Esophagus muscularis mucosa (tissue), 3 donors: ENCODE measurements around the gene MTFP1.

ENCODE experiments used
- POLR2A ChIP-seq: fragments of 450-650 bp; IDR thresholded peaks from one replicate; pipeline ENCODE4 v1.6.1; 2017; ENCODE audit warnings: antibody characterized with exemption, moderate library complexity, mild to moderate bottlenecking, low read depth
- POLR2AphosphoS5 ChIP-seq, 2 donors: sonication (generic); formaldehyde crosslinking; IDR thresholded peaks; one replicate each; pipeline ENCODE4 v1.6.1; 2017; ENCODE audit warnings: antibody characterized with exemption in 2 of 2
- TF ChIP-seq, protein P1 (sequence below), 3 experiments: fragments of 200-600 bp in 2 of 3; fragments of 450-650 bp in 1 of 3; sonication (generic) in 2 of 3; IDR thresholded peaks; one replicate each; pipeline ENCODE4 v1.5.1; 2017 to 2019; ENCODE audit warnings: antibody characterized with exemption in 3 of 3, mild to moderate bottlenecking in 2 of 3, moderate library complexity in 1 of 3

DNA sequence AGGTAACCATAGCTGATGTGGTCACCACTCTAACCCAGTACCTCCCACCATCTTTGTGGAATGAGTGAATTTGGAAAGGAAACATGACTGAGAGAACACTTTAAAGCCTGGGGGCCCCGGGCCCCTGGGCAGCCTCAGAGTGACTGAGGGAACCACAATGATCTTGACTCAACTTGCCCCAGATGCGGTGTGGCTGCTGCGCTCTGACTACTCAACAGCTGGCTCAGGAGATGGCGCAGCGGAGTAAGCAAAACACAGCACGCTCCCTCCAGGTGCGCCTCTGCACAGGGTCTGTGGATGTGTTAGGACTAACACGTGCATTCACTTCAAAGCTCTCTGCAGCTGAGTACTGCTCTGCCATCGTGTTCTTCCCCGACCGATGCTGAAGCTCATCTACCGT lies 44.3 kb upstream of the MTFP1 start:
- TF ChIP-seq, protein P1, sequence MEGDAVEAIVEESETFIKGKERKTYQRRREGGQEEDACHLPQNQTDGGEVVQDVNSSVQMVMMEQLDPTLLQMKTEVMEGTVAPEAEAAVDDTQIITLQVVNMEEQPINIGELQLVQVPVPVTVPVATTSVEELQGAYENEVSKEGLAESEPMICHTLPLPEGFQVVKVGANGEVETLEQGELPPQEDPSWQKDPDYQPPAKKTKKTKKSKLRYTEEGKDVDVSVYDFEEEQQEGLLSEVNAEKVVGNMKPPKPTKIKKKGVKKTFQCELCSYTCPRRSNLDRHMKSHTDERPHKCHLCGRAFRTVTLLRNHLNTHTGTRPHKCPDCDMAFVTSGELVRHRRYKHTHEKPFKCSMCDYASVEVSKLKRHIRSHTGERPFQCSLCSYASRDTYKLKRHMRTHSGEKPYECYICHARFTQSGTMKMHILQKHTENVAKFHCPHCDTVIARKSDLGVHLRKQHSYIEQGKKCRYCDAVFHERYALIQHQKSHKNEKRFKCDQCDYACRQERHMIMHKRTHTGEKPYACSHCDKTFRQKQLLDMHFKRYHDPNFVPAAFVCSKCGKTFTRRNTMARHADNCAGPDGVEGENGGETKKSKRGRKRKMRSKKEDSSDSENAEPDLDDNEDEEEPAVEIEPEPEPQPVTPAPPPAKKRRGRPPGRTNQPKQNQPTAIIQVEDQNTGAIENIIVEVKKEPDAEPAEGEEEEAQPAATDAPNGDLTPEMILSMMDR (IDR thresholded peaks at IDR 0.05) = no peak
- TF ChIP-seq POLR2AphosphoS5 (IDR thresholded peaks at IDR 0.05) (no peak), POLR2A (no peak)
